ENCODE data around the gene NUP85.
"Not testable (repeated sequence)": the region's sequence is repeated elsewhere in the genome, so short reads cannot be mapped to it uniquely, and the experiment has no call there.

NUP85 gene

DNA sequence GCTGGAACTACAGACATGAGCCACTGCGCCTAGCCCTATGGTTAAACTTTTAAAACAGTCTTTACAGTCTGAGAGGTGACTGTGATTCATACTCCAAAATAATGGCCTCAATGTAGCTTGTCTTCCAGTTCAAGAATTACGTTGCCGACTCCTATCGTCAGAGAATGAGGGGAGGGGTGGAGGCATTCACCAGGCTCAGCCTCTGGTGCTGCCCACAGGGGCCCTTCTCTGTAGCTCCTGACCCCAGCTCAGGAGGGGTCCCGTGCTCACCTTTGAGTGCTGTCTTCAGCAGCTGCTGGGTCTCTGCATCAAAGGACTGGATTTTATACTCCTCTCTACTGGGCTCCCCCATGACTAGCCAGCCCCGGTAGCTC is 64.4 kb downstream of the NUP85 start:
- DNase-seq (ENCODE audit: low spot score): no peak

DNA sequence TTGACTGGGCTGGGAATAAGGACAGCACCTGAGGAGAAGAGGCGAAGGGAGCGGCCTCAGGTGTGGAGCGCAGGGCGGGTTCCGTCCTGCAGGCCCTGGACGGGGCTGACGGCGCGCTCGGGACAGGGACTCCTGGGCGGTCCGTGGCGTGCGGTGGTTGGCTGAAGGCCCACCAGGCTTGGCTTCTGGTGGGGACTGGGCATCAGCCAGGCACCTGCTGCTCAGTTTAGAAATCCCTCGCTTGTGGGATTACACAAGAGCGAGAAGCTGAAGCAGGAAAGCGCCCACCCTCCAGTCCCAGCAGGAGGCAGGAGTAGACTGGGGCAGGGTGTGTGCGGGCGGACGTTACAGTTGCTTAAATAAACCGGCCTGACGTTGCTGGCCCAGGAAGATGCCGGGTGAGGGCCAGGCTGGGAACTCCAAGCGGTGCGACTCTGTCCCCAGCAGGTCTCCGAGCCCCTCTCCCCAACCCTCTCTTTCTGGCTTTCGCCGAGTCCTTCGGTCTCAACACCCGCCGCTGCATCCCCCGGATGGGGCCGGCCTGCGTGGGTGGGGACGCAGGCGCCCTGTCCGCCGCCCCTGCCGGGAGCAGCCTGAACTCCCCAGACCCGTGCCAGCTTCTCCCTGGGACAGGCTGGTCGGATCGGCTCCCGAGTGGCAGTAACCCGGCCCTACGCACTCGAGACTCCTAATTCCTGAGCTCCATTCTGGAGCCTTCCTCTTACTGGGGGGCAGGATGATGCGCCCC is 64.9 kb downstream of the NUP85 start:
- DNase-seq (ENCODE audit: low spot score): peak; percentile 75

GRCh38 chr17:75270966-75271232 is 65.4 kb downstream of the NUP85 start, which contains the start of gene MIF4GD:
MIF4GD (minus strand) TSS chr17:75271231; CDS start chr17:75270195, 1,036 bp downstream.
- no peak for DNase-seq (ENCODE audit: low spot score)

GRCh38 chr17:75271233-75271954 is 65.9 kb downstream of the NUP85 start:
- DNase-seq (ENCODE audit: low spot score): peak; percentile 96

- DNase-seq (ENCODE audit: low spot score): peak; percentile 78
These were observed 66.7 kb downstream of the NUP85 start for GRCh38 chr17:75271955-75272847.

GRCh38 chr17:75272848-75273184 is 67.3 kb downstream of the NUP85 start:
- DNase-seq (ENCODE audit: low spot score): no peak

- DNase-seq (ENCODE audit: low spot score): peak; percentile 69
These were observed 68.7 kb downstream of the NUP85 start for GRCh38 chr17:75273977-75274708.

DNA sequence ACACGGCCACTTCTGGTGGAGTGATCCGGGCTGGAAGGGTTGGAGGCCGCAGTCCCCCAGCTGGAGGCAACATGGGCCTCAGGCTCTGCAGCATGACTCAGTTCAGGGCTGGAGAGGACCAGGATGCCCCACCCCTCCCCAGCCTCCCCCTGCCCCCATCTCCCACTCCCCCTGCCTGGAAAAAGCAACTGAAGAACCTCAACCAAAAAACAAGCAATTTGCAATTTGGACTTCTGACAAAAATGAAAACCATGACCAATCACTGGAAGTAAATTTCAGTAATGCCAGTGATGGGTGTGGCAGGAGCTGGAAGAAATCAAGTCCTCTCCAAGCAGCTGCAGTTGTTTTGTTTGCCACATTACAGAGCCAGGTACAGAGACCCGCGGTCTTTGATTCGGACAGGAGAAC is 72.2 kb downstream of the NUP85 start:
- peak; percentile 87 for DNase-seq (ENCODE audit: low spot score)

DNA sequence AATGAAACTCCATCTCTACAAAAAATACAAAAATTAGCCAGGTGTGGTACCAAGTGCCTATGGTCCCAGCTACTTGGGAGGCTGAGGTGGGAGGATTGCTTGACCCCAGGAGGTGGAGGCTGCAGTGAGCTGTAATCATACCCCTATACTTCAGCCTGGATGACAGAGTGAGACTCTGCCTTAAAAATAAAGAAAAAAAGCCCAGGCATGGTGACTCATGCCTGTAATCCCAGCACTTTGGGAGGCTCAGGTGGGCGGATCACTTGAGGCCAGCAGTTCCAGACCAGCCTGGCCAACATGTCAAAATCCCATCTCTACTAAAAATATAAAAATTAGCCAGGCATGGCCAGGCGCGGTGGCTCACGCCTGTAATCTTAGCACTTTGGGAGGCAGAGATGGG is 74.7 kb downstream of the NUP85 start:
- not testable (repeated sequence) for DNase-seq (ENCODE audit: low spot score)

- DNase-seq (ENCODE audit: low spot score): no peak
These were observed 79.6 kb downstream of the NUP85 start for GRCh38 chr17:75285123-75285522.
